Measurements from ENCODE around the gene MOAP1. TPM values are rescaled to one million over a fixed set of nuclear protein-coding genes. Genes with fewer than 3 reads are reported as not detected.

MOAP1 gene, protein sequence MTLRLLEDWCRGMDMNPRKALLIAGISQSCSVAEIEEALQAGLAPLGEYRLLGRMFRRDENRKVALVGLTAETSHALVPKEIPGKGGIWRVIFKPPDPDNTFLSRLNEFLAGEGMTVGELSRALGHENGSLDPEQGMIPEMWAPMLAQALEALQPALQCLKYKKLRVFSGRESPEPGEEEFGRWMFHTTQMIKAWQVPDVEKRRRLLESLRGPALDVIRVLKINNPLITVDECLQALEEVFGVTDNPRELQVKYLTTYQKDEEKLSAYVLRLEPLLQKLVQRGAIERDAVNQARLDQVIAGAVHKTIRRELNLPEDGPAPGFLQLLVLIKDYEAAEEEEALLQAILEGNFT
- 14.1 and 27.1 TPM in 2 replicates for total RNA-seq

DNA sequence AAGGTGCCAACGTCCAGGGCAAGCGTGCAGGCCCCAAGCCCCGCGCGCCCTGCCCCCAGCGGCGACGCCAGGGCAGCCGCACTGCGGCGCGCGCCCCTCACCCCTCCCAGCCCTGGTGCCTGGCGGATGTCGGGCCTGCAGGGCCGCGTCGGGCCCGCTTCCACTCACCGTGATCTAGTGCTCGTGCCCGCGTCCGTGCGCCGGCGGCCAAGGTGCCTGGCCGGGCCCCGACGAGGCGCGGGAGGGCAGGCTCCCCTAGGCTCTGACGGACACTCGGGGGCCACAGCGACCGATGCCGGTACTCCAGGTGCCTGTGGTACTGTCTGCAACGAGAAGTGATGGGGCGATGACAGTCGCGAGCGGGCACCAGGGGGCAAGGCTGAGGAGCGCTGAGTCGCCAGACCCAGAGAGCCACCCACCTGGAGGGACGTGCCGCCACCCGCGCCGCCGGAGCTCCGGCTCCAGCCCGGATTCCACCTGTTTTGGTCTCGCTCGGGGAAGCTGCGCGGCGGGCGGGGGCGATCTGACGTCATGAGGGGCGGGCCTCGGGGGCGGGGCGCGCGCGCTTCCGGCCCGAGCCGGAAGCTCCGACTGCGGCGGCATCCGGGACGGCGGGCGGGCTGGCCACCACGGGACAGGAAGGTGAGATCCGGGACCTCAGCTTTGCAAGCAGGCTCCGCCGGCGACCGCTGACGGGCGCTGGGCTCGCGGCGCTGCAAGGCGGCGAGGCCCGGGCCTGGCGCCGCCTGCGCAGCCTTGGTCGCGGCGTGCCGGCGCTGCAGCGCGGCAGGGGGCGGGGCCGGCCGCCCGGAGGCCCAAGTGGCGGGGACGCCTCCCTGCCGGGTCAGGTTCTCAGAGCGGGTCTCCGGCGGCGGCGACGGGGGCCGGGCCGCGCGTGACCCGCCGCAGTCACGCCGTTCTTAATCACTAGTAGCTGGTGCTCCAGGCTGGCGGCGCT, at the start of gene MOAP1, which contains the start of gene LYSET:
MOAP1 (minus strand) TSS at position 507 of the 958 bp plus-strand sequence. CDS start 655 bp downstream, outside the sequence.
LYSET (plus strand) TSS at position 927 of the 958 bp plus-strand sequence. CDS start 89 bp downstream, outside the sequence.

DNA sequence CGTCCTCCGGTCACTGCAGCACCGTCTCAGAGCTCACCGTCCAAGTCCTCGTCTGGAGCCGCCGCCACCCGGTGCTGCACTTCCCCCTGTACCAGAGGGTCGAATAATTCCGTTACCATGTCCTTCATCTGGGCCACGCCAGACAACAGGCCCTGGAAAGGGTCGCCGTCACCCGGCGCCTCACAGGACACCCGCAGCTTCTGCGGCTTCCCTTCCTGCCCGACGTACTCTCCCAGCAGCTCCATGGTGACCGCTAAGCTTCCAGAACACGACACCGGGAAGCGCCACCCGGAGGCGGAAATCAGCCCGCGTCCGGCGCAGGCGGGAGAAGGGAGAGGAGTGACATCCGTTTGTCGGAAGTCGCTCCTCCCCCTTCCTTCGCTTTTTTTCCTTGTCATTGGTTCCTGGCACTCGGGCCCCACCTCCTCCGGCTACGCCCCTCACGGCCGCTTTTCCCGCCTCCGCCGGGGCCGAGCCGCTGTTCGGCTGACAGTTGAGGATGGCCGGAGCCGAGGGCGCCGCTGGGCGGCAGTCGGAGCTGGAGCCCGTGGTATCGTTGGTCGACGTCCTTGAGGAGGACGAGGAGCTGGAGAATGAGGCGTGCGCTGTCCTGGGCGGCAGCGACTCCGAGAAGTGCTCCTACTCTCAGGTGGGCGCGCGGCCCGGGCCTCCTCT, 22.2 kb upstream of the MOAP1 start, which contains the start of the genes GON7 and UBR7:
GON7 (minus strand) TSS at position 273 of the 675 bp plus-strand sequence; CDS start at position 245, 28 bp downstream.
UBR7 (plus strand) TSS at position 464 of the 675 bp plus-strand sequence; CDS start at position 500, 36 bp downstream.

Other genes starting within 250 kb of the MOAP1 start
- gene ITPK1, start 69.0 kb downstream of the MOAP1 start, total RNA-seq: 18.1 and 34.5 TPM in 2 replicates
- 5.2 and 12.2 TPM in 2 replicates for gene LYSET, start 420 bp upstream of the MOAP1 start, total RNA-seq
- 13.6 and 16.0 TPM in 2 replicates for gene GON7, start 22.2 kb upstream of the MOAP1 start, total RNA-seq
- gene UBR7, start 22.4 kb upstream of the MOAP1 start, total RNA-seq: 41.4 and 58.7 TPM in 2 replicates
- gene BTBD7, start 148.1 kb upstream of the MOAP1 start, total RNA-seq: 13.9 and 30.8 TPM in 2 replicates
- gene COX8C, start 162.3 kb upstream of the MOAP1 start, total RNA-seq: not detected in 2 replicates
- gene UNC79, start 246.0 kb upstream of the MOAP1 start, total RNA-seq: 0.06 TPM in 1 of 2 replicates, not detected in the other